Esophagus muscularis mucosa (tissue), 4 donors: ENCODE data around the gene EGLN2. TPM values are rescaled to one million over a fixed set of nuclear protein-coding genes. Genes with fewer than 3 reads are reported as not detected.
"Not testable (repeated sequence)": the region's sequence is repeated elsewhere in the genome, so short reads cannot be mapped to it uniquely, and the experiment has no call there.

Source experiments
- DNase-seq: peaks from one replicate; pipeline ENCODE4 v3.0.0-alpha.2; 2017; ENCODE audit errors: extremely low spot score
- H3K27ac ChIP-seq, 4 donors: fragments of 200-600 bp; sonication (generic); replicated peaks in 1 of 4; 1 replicate in 3 of 4; 2 replicates in 1 of 4; pipeline ENCODE4 v1.5.1; 2016 to 2019; ENCODE audit warnings: mild to moderate bottlenecking in 1 of 4
- H3K27me3 ChIP-seq, 4 donors: fragments of 200-600 bp; sonication (generic); one replicate each; pipeline versions ENCODE4 v1.5.1 to v1.6.0; 2016 to 2019
- H3K36me3 ChIP-seq, 4 donors: fragments of 200-600 bp; sonication (generic); one replicate each; pipeline ENCODE4 v1.5.1; 2016 to 2019
- H3K4me1 ChIP-seq, 4 donors: fragments of 200-600 bp; sonication (generic); one replicate each; pipeline ENCODE4 v1.5.1; 2016 to 2019
- H3K4me3 ChIP-seq, 4 donors: fragments of 200-600 bp; sonication (generic); 1 replicate in 2 of 4; 2 replicates in 2 of 4; pipeline ENCODE4 v1.5.1; 2016 to 2019; ENCODE audit warnings: mild to moderate bottlenecking in 4 of 4, moderate library complexity in 1 of 4
- H3K9me3 ChIP-seq, 4 donors: fragments of 200-600 bp; sonication (generic); 1 replicate in 3 of 4; 2 replicates in 1 of 4; pipeline ENCODE4 v1.5.1; 2016 to 2019
- CTCF ChIP-seq, 3 experiments: fragments of 200-600 bp in 2 of 3; fragments of 450-650 bp in 1 of 3; sonication (generic) in 2 of 3; IDR thresholded peaks; one replicate each; pipeline ENCODE4 v1.5.1; 2017 to 2019; ENCODE audit warnings: antibody characterized with exemption in 3 of 3, mild to moderate bottlenecking in 2 of 3, moderate library complexity in 1 of 3
- EP300 ChIP-seq: sonication (generic); formaldehyde crosslinking; IDR thresholded peaks from one replicate; pipeline ENCODE4 v1.6.1; 2017; ENCODE audit warnings: antibody characterized with exemption
- POLR2A ChIP-seq: fragments of 450-650 bp; IDR thresholded peaks from one replicate; pipeline ENCODE4 v1.6.1; 2017; ENCODE audit warnings: antibody characterized with exemption, moderate library complexity, mild to moderate bottlenecking, low read depth
- POLR2AphosphoS5 ChIP-seq, 2 donors: sonication (generic); formaldehyde crosslinking; IDR thresholded peaks; one replicate each; pipeline ENCODE4 v1.6.1; 2017; ENCODE audit warnings: antibody characterized with exemption in 2 of 2
- WGBS: methylation state at CpG from one replicate; pipeline ENCODE4 v1.1.5; 2018; 5-methylcytosine and 5-hydroxymethylcytosine counted together
- intact Hi-C: fragments of 100-400 bp; cut with DNase I; formaldehyde crosslinking; loops from one replicate; pipeline ENCODE4 v1.15.1; 2023
- total RNA-seq, 4 donors: library from RNA; depleted of rRNA; stranded (reverse); fragments of >200 nt; gene quantifications; one replicate each; pipeline versions ENCODE4 v1.1.0 to v1.2.1, GENCODE V29; 2016

EGLN2 gene
- total RNA-seq, 4 donors from 2014 or later: 93.1 to 131 (median 101) TPM

- H3K36me3 ChIP-seq: peaks cover 5 to 38% (median 30%) of the 10 kb centered on the region in 4 donors
- no peak for DNase-seq
- TF ChIP-seq POLR2A (no peak), EP300 (no peak), CTCF (IDR thresholded peaks at IDR 0.05) (no peak), POLR2AphosphoS5 (IDR thresholded peaks at IDR 0.05) (peak in 1 of 2 donors; percentile 6)
- H3K27me3 ChIP-seq: no peaks in the 10 kb centered on the region
- no peaks in the 10 kb centered on the region for H3K9me3 ChIP-seq
- intact Hi-C loops: no loop called here
- H3K4me1 ChIP-seq: peaks cover 76 to 89% (median 88%) of the 10 kb centered on the region in 4 donors
- H3K27ac ChIP-seq: peak overlapping the region; percentile 75 to 99 (median 80)
- WGBS: 90% methylated on average over 24 of the region's 39 CpGs
- H3K4me3 ChIP-seq: peak overlapping the region; percentile 50 to 65 (median 54)
Measured at GRCh38 chr19:40809358-40810086, 10.5 kb downstream of the EGLN2 start.

- intact Hi-C loops: no loop called here
- peaks cover 5 to 35% (median 30%) of the 10 kb centered on the region in 4 donors for H3K36me3 ChIP-seq
Measured at GRCh38 chr19:40810160-40810559, 11.2 kb downstream of the EGLN2 start.

GRCh38 chr19:40810649-40811408 lies 11.8 kb downstream of the EGLN2 start:
- TF ChIP-seq POLR2AphosphoS5 (IDR thresholded peaks at IDR 0.05): peak in 1 of 2 donors; percentile 65
- intact Hi-C loops, H3K9me3 ChIP-seq, H3K27me3 ChIP-seq: not testable (repeated sequence)
- 2% methylated on average over 17 of the region's 65 CpGs for WGBS
- DNase-seq: peak; percentile 96
- peak overlapping the region; percentile 50 to 65 (median 54) for H3K4me3 ChIP-seq
- peak overlapping the region; percentile 75 to 99 (median 80) for H3K27ac ChIP-seq
- H3K4me1 ChIP-seq: peaks cover 63 to 76% (median 75%) of the 10 kb centered on the region in 4 donors
- peaks cover 5 to 30% (median 26%) of the 10 kb centered on the region in 4 donors for H3K36me3 ChIP-seq

More at GRCh38 chr19:40810160-40810559, 11.2 kb downstream of the EGLN2 start:
- WGBS: 72% methylated on average over 4 of the region's 14 CpGs
- peaks cover 70 to 82% (median 82%) of the 10 kb centered on the region in 4 donors for H3K4me1 ChIP-seq
- DNase-seq: no peak
- no peaks in the 10 kb centered on the region for H3K9me3 ChIP-seq
- peak overlapping the region; percentile 50 to 65 (median 54) for H3K4me3 ChIP-seq
- TF ChIP-seq POLR2AphosphoS5 (IDR thresholded peaks at IDR 0.05) (no peak), EP300 (no peak)
- H3K27me3 ChIP-seq: no peaks in the 10 kb centered on the region
- peak overlapping the region; percentile 75 to 99 (median 80) for H3K27ac ChIP-seq

GRCh38 chr19:40811478-40812341 lies 12.7 kb downstream of the EGLN2 start:
- peak overlapping the region; percentile 75 to 99 (median 80) for H3K27ac ChIP-seq
- DNase-seq: no peak
- intact Hi-C loops: no loop called here
- TF ChIP-seq CTCF (IDR thresholded peaks at IDR 0.05) (no peak), EP300 (no peak), POLR2A (no peak), POLR2AphosphoS5 (IDR thresholded peaks at IDR 0.05) (no peak)
- peaks cover 5 to 30% (median 26%) of the 10 kb centered on the region in 4 donors for H3K36me3 ChIP-seq
- H3K9me3 ChIP-seq: no peaks in the 10 kb centered on the region
- H3K4me3 ChIP-seq: peak overlapping the region; percentile 50 to 65 (median 54)
- peaks cover 54 to 67% (median 66%) of the 10 kb centered on the region in 4 donors for H3K4me1 ChIP-seq
- H3K27me3 ChIP-seq: no peaks in the 10 kb centered on the region
- 30% methylated on average over 26 of the region's 35 CpGs for WGBS

- H3K4me3 ChIP-seq, DNase-seq, intact Hi-C loops, H3K27me3 ChIP-seq, H3K9me3 ChIP-seq: not testable (repeated sequence)
- Histone ChIP-seq H3K4me1 (peaks cover 46 to 58% (median 57%) of the 10 kb centered on the region in 4 donors), H3K36me3 (peaks cover 0 to 24% (median 21%) of the 10 kb centered on the region in 4 donors), H3K27ac (peak overlapping the region in 1 of 4 donors; percentile 36)
- 87% methylated on average over 7 of the region's 7 CpGs for WGBS
Measured at GRCh38 chr19:40812571-40812970, 13.6 kb downstream of the EGLN2 start.
